Activated CD8-positive, alpha-beta memory T cell treated with anti-CD3 and anti-CD28 coated beads for 4 hours (primary cell): ENCODE data around the gene CENPC.
"Not testable (repeated sequence)": the region's sequence is repeated elsewhere in the genome, so short reads cannot be mapped to it uniquely, and the experiment has no call there.

Experiments
- DNase-seq, 2 donors: peaks; one replicate each; pipeline ENCODE4 v3.0.0-alpha.2; 2020; ENCODE audit warnings: low read depth in 2 of 2

CENPC gene

DNA sequence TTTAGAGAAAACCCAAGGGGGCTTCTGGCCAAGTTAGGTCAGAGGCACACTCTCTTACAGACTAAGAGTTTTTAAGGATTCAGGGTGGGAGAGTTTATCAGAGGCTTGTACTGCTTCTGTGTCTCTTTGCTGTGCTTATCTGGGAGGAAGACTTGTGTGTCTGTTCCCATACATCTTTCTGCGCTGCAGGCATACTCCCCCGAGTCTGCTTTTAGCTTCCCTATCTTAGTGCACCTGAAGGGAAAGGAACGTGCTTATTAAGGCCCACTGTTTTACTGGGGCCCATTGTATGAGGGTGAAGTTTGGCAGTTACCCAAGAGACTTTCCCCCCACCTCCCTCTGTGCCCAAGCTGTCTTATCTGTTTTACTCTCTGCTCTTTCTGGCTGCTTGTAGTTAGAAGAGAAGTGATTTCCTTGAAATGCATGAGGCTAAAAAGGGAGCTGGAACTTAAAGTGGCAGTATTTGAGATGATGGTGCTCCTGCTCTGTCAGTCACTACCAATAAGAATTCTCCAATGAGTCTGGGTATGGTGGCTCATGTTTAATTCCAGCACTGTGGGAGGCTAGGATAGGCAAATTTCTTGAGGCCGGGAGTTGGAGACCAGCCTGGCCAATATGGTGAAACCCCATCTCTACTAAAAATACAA, 7.0 kb upstream of the CENPC start:
- not testable (repeated sequence) for DNase-seq

GRCh38 chr4:67550857-67551256, 5.6 kb upstream of the CENPC start:
- DNase-seq = no peak

GRCh38 chr4:67550451-67550850, 5.1 kb upstream of the CENPC start:
- DNase-seq = no peak

GRCh38 chr4:67549123-67549522, 3.8 kb upstream of the CENPC start:
- no peak for DNase-seq

DNA sequence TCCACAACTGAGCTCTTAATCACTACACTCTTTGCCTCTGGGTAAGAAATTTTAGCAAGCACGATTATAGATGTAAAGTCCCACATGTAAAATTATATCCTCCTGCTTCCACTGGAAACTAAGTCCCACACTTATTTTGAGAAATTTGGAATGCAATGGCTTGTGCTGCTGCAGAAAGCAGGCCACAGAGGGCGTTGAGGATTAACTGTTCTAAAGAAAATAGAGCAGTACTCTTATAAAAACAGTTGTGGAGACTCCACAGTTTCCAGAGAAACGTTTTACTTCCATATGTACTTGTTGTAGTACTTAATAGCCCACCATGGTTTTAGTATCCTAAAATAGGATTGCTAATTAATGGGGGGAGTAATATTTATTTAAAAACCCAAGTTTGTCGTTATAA, 1.7 kb upstream of the CENPC start:
- DNase-seq = no peak

DNA sequence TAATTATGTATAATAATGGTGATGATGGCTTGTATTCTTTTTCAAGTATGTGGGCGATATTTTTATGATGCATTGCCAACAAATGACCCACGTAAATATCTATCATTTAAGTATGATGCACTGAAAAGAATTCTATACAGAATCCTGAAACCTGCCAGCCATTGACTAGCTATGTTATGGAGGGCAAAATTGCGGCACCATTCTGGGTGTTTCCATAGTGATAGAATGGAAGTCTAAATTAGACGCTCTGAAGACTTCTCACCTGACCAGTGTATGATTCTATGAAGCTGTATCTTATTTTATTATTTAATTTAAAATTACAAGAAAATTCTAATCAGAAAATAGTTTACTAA, 677 bp upstream of the CENPC start:
- DNase-seq = no peak

DNA sequence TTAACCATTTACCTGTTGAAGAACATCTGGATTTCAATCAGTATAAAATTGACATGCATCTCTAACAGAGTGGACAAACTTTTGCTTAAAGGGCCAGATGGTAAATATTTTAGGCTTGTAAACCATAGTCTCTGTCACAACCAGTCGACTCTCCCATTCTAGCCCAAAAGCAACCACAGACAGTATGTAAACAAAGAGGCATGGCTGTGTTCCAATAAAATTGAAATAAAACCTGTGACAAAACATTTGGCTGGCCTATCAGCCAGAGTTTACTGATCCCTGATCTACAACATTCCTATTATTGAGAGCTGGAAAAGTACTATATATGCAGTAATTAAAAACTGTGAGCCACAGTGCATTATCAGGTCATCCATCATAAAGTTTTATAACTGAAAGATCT, 3.2 kb downstream of the CENPC start:
- DNase-seq = no peak

DNA sequence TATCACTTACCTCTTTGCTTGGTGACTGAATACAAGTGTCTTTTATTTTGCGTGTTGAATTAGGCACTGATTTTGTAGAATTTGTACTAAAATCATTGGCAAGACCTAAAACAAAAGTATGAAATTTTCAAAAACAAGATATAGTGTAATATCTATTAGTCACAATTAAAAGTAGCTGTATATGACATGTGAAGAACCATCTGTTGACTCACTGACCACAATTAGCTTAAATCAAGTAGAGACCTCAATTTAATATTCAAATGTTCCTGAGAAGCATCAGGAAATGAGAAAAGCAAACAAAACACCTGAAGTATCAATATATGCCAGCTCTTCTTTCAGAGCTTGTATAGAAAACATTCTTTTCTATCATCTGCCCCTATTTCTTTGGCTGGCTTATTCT, 5.5 kb downstream of the CENPC start:
- DNase-seq = no peak

- no peak for DNase-seq
Measured at GRCh38 chr4:67535280-67535840, 9.9 kb downstream of the CENPC start.

DNA sequence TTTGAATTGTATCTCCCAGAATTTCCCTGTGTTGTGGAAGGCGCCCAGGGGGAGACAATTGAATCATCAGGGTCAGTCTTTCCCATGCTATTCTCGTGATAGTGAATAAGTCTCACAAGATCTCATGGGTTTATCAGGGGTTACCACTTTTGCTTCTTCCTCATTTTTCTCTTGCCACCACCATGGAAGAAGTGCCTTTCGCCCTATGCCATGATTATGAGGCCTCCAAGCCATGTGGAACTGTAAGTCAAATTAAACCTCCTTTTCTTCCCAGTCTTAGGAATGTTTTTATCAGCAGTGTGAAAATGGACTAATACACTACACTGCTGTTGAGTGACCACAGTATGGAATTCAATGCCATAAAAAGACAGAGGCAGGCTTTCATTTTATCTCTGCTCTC, 12.2 kb downstream of the CENPC start:
- no peak for DNase-seq

- DNase-seq = not testable (repeated sequence)
Measured at GRCh38 chr4:67532397-67532796, 12.9 kb downstream of the CENPC start.

DNA sequence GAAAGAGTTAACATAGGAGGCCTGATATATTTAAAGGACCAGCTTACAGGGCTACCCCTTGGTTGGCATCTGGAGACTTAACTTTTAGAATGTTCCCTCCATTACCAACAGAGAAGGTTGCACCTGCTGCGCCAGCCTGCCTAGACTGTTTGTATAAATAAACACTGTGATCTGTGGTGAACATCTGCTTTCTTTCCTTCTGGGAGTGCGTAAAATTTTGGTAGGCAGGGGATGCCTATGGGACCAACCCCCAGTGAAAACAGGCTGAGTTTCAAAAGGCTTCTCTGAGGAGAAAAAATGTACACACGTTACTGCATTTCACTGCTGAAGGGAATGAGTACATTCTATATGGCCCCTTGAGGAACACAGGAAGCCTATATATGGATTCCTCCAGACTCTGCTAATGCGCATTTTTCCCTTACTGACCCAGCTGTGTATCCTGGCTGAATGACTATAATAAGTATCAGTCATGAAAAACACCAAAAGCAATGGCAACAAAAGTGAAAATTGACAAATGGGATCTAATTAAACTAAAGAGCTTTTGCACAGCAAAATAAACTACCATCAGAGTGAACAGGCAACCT, 13.8 kb downstream of the CENPC start:
- DNase-seq = no peak

DNA sequence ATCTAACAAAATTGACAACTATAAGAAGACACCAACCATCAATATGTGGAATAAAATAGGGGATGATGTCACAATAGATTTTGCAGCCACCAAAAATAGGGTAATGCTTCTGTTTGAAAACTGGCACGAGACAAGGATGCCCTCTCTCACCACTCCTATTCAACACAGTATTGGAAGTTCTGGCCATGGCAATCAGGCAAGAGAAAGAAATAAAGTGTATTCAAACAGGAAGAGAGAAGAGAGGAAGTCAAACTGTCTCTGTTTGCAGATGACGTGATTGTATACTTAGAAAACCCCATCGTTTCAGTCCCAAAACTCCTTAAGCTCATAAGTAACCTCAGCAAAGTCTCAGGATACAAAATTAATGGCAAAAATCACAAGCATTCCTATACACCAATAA, 21.2 kb downstream of the CENPC start:
- not testable (repeated sequence) for DNase-seq

DNA sequence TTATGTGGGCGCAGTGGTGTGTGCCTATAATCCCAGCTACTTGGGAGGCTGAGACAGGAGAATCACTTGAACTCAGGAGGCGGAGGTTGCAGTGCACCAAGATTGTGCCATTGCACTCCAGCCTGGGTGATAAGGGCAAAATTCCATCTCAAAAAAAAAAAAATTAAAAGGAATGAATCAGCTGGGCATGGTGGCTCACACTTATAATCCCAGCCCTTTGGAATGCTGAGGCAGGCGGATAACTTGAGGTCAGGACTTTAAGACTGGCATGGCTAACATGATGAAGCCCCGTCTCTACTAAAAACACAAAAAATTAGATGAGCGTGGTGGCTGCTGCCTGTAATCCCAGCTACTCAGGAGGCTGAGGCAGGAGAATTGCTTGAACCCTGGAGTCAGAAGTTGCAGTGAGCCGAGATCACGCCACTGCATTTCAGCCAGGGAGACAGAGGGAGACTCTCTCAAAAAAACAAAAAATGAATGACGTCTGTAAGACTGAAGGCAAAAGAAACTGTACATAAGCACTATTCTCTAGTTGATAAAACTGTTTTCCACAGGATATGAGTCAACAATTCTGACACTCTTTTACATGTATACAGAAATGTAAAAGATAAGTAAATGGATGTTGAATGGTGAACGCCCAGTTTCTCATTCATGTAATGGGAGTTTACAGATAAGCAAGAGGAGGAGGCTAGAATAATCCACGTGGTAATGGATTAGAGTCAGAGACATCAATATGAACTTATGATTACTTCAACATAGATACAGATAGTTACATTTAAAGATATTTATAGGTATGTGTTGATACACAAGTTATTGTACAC, 22.2 kb downstream of the CENPC start:
- no peak for DNase-seq

- DNase-seq = no peak
Measured at GRCh38 chr4:67522230-67522629, 23.1 kb downstream of the CENPC start.

DNA sequence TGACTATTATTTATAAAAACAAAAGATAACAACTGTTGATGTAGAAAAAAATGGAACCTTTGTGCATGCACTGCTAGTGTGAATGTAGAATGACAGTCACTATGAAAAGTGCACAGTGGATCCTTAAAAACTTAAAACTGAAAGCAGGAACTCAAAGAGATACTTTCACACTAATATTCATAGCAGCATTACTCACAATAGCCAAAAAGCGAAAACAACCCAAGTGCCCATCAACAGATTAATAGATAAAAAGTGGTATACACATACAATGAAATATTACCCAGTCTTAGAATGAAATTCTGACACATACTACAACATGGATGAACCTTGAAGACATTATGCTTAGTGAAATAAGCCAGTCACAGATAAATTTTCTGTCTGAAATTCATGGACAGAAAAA, 23.8 kb downstream of the CENPC start:
- DNase-seq = no peak

DNA sequence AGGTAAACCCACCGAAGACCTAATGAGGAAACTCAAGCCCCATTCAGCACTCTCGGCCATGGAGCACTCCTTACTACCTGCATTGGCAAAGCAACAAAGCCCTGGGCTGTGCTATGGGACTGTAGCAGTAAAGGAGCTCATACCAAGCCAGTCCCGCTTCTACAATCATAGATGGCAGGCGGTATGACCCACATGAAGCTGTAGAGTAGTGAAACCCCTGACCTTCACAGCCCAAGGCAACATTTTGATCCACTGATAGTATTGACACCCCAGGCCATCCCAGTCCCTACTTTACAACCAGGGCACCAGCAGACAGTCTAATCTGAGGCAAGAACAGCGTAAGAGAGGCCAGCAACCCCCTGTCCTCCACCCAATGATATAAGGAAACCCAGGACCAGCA, 25.2 kb downstream of the CENPC start:
- DNase-seq = no peak

DNA sequence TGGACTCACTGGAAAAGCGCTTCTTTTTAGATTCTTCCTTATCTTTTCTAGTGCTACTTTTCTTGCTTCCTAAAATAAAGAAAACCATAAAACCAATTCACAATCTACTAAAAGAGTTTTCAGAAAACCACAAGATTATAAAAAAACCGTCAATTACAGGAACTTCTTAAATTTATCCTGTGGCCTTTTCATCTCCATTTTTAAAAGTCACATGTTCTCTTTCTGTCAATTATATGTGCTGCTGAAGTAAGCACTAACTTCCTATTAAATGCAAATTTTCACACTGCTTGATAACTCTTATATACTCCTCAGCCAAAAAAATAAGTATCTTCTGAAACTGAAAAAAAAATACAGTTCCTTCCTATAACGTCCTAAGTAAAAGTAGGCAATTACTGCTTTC, 32.8 kb downstream of the CENPC start:
- no peak for DNase-seq

GRCh38 chr4:67500373-67500772, 44.9 kb downstream of the CENPC start:
- no peak for DNase-seq

DNA sequence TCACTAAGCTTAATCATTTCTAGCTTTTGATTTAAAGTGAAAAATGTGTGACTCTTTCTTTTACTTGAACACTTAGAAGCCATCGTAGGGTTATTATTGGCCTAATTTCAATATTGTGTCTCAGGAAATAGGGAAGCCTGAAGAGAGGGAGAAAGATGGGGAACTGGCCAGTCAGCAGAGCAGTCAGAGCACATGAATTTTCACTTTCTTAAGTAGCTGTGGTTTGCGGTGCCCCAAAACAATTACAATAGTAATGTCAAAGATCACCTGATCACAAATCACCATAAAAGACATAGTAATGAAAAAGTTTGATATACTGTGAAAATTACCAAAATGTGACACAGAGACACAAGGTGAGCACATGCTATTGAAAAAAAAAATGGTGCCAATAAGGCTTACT, 45.5 kb downstream of the CENPC start:
- DNase-seq = no peak

GRCh38 chr4:67483868-67484602, 61.3 kb downstream of the CENPC start:
- DNase-seq = no peak

DNA sequence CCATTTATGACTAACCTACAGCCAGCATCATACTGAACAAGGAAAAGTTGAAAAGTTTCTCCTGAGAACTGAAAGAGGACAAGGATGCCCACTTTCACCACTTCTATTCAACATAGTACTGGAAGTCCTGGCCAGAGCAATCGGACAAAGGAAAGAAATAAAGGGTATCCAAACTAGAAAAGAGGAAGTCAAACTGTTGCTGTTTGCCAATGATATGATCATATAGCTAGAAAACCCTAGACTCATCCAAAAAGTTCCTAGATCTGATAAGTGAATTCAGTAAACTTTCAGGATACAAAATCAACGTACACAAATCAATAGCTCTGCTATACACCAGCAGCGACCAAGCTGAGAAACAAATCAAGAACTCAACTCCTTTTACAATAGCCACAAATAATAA, 64.5 kb downstream of the CENPC start:
- no peak for DNase-seq
